ENCODE results near the gene HNRNPD. TPM values are rescaled to one million over a fixed set of nuclear protein-coding genes. Genes with fewer than 3 reads are reported as not detected.

The HNRNPD gene
- total and polyA plus RNA-seq, 4 donors: 29.9 to 53.9 (median 46.2) TPM

DNA sequence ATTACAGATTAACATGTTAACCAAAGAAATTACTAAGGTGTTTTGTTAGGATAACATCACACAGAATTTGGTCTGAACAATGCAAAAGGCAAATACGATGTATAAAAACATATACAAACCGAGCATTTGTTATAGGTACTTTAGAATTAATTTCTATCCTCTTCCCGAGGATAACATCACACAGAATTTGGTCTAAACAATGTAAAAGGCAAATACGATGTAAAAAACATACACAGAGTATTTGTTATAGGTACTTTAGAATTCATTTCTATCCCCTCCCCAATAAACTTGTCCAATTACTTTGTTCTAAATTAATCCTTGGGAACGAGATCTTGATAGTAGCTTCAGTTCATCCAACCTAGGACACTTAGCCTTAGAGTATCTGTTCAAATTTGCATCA is 48.8 kb upstream of the HNRNPD start:
- Histone ChIP-seq H3K9ac (ENCODE audit: low read depth in 1 of 2, low read length in 2 of 2) (no peak overlapping the region), H3K9me3 (ENCODE audit: control insufficient read depth in 4 of 4, low read length in 3 of 4) (no peaks in the 10 kb centered on the region), H3K27ac (ENCODE audit: low read depth in 1 of 2, low read length in 2 of 2) (no peak overlapping the region), H3K4me3 (ENCODE audit: low read depth in 1 of 3, low read length in 3 of 3) (no peak overlapping the region), H3K27me3 (ENCODE audit: control insufficient read depth in 4 of 4, insufficient read depth in 4 of 4, low read length in 3 of 4) (no peaks in the 10 kb centered on the region), H3K4me1 (ENCODE audit: control insufficient read depth in 4 of 4, insufficient read depth in 4 of 4, low read length in 3 of 4) (peaks cover 0 to 15% (median 9%) of the 10 kb centered on the region in 4 donors), H3K36me3 (ENCODE audit: control insufficient read depth in 4 of 4, insufficient read depth in 3 of 4, low read depth in 1 of 4, low read length in 3 of 4) (peaks cover 5 to 40% (median 38%) of the 10 kb centered on the region in 4 donors)
- DNase-seq (ENCODE audit: low spot score): no peak
- 92% methylated on average over 5 of the region's 5 CpGs for WGBS
- no peak for TF ChIP-seq RXRA (IDR thresholded peaks at IDR 0.05)
- TF ChIP-seq, protein P1, sequence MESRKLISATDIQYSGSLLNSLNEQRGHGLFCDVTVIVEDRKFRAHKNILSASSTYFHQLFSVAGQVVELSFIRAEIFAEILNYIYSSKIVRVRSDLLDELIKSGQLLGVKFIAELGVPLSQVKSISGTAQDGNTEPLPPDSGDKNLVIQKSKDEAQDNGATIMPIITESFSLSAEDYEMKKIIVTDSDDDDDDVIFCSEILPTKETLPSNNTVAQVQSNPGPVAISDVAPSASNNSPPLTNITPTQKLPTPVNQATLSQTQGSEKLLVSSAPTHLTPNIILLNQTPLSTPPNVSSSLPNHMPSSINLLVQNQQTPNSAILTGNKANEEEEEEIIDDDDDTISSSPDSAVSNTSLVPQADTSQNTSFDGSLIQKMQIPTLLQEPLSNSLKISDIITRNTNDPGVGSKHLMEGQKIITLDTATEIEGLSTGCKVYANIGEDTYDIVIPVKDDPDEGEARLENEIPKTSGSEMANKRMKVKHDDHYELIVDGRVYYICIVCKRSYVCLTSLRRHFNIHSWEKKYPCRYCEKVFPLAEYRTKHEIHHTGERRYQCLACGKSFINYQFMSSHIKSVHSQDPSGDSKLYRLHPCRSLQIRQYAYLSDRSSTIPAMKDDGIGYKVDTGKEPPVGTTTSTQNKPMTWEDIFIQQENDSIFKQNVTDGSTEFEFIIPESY (IDR thresholded peaks at IDR 0.05): no peak

DNA sequence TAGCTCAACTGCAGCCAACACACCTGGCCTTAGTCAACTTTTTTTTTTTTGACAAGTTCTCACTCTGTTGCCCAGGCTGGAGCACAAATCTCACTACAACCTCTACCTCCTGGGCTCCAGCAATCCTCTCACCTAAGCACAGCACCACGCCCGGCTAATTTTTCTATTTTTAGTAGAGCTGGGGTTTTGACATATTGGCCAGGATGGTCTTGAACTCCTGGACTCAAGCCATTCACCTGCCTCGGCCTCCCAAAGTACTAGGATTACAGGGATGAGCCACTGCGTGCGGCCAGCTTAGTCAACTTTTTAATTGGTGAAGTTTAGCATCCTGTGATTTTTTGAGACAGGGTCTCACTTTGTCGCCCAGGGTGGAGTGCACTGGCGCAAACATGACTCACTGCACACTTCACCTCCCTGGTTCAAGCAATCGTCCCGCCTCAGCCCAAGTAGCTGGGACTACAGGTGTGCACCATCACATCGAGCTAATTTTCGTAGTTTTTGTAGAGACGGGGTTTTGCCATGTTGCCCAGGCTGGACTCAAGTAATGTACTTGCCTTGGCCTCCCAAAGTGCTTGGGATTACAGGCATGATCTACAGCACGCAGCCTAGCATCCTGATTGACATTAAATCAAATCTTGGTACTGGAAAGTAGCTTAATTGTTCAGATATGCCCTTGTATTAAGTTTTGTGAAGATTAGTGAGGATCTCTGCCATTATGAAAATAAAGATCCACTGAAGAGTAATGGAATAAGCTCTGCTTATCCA is 48.2 kb upstream of the HNRNPD start:
- no peak for DNase-seq (ENCODE audit: low spot score)
- Histone ChIP-seq H3K27ac (ENCODE audit: low read depth in 1 of 2, low read length in 2 of 2) (no peak overlapping the region), H3K27me3 (ENCODE audit: control insufficient read depth in 4 of 4, insufficient read depth in 4 of 4, low read length in 3 of 4) (no peaks in the 10 kb centered on the region), H3K4me1 (ENCODE audit: control insufficient read depth in 4 of 4, insufficient read depth in 4 of 4, low read length in 3 of 4) (peaks cover 0 to 9% (median 6%) of the 10 kb centered on the region in 4 donors), H3K4me3 (ENCODE audit: low read depth in 1 of 3, low read length in 3 of 3) (no peak overlapping the region), H3K9me3 (ENCODE audit: control insufficient read depth in 4 of 4, low read length in 3 of 4) (no peaks in the 10 kb centered on the region), H3K9ac (ENCODE audit: low read depth in 1 of 2, low read length in 2 of 2) (no peak overlapping the region), H3K36me3 (ENCODE audit: control insufficient read depth in 4 of 4, insufficient read depth in 3 of 4, low read depth in 1 of 4, low read length in 3 of 4) (peaks cover 5 to 40% (median 37%) of the 10 kb centered on the region in 4 donors)
- WGBS: 89% methylated on average over 13 of the region's 13 CpGs
- TF ChIP-seq, protein P2, sequence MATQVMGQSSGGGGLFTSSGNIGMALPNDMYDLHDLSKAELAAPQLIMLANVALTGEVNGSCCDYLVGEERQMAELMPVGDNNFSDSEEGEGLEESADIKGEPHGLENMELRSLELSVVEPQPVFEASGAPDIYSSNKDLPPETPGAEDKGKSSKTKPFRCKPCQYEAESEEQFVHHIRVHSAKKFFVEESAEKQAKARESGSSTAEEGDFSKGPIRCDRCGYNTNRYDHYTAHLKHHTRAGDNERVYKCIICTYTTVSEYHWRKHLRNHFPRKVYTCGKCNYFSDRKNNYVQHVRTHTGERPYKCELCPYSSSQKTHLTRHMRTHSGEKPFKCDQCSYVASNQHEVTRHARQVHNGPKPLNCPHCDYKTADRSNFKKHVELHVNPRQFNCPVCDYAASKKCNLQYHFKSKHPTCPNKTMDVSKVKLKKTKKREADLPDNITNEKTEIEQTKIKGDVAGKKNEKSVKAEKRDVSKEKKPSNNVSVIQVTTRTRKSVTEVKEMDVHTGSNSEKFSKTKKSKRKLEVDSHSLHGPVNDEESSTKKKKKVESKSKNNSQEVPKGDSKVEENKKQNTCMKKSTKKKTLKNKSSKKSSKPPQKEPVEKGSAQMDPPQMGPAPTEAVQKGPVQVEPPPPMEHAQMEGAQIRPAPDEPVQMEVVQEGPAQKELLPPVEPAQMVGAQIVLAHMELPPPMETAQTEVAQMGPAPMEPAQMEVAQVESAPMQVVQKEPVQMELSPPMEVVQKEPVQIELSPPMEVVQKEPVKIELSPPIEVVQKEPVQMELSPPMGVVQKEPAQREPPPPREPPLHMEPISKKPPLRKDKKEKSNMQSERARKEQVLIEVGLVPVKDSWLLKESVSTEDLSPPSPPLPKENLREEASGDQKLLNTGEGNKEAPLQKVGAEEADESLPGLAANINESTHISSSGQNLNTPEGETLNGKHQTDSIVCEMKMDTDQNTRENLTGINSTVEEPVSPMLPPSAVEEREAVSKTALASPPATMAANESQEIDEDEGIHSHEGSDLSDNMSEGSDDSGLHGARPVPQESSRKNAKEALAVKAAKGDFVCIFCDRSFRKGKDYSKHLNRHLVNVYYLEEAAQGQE (IDR thresholded peaks at IDR 0.05): no peak
- no peak for TF ChIP-seq GABPA (IDR thresholded peaks at IDR 0.05 in 1 of 2, conservative IDR thresholded peaks at IDR 0.05 in 1 of 2)
- no peak for TF ChIP-seq SP1 (IDR thresholded peaks at IDR 0.05)
- TF ChIP-seq RAD21 (IDR thresholded peaks at IDR 0.05): no peak
- no peak for TF ChIP-seq YY1 (IDR thresholded peaks at IDR 0.05)
- TF ChIP-seq FOXA2 (IDR thresholded peaks at IDR 0.05): no peak
- TF ChIP-seq, protein P1 (IDR thresholded peaks at IDR 0.05): no peak
- TF ChIP-seq HNF4A (conservative IDR thresholded peaks at IDR 0.05): no peak
- no peak for TF ChIP-seq HNF4G (IDR thresholded peaks at IDR 0.05)
- TF ChIP-seq, protein P3, sequence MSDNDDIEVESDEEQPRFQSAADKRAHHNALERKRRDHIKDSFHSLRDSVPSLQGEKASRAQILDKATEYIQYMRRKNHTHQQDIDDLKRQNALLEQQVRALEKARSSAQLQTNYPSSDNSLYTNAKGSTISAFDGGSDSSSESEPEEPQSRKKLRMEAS (IDR thresholded peaks at IDR 0.05): no peak
- TF ChIP-seq, protein P4, sequence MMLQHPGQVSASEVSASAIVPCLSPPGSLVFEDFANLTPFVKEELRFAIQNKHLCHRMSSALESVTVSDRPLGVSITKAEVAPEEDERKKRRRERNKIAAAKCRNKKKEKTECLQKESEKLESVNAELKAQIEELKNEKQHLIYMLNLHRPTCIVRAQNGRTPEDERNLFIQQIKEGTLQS (IDR thresholded peaks at IDR 0.05): no peak
- TF ChIP-seq, protein P5, sequence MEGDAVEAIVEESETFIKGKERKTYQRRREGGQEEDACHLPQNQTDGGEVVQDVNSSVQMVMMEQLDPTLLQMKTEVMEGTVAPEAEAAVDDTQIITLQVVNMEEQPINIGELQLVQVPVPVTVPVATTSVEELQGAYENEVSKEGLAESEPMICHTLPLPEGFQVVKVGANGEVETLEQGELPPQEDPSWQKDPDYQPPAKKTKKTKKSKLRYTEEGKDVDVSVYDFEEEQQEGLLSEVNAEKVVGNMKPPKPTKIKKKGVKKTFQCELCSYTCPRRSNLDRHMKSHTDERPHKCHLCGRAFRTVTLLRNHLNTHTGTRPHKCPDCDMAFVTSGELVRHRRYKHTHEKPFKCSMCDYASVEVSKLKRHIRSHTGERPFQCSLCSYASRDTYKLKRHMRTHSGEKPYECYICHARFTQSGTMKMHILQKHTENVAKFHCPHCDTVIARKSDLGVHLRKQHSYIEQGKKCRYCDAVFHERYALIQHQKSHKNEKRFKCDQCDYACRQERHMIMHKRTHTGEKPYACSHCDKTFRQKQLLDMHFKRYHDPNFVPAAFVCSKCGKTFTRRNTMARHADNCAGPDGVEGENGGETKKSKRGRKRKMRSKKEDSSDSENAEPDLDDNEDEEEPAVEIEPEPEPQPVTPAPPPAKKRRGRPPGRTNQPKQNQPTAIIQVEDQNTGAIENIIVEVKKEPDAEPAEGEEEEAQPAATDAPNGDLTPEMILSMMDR (IDR thresholded peaks at IDR 0.05; ENCODE audit: low read depth, low read length, missing input control): no peak

All from liver (tissue), 9 donors.